ENCODE data around the gene TNFRSF12A. TPM values are rescaled to one million over a fixed set of nuclear protein-coding genes. Genes with fewer than 3 reads are reported as not detected.
A peak's percentile ranks its signal among the peaks of the same experiment; 100 is the strongest.

Gene TNFRSF12A
- total RNA-seq, 1 experiment from 2014 or later = 709 TPM

- DNase-seq (ENCODE audit: low spot score) = no peak
Observed at GRCh38 chr16:3010510-3010909, 9.7 kb upstream of the TNFRSF12A start.

- peak; percentile 33 for DNase-seq (ENCODE audit: low spot score)
Observed at GRCh38 chr16:3012246-3012645, 7.9 kb upstream of the TNFRSF12A start.

GRCh38 chr16:3012828-3013420 lies 7.2 kb upstream of the TNFRSF12A start, which contains the start of gene CLDN9:
TSS of gene CLDN9 (plus strand) at chr16:3012923. CDS start at chr16:3013363, 440 bp downstream.
- DNase-seq (ENCODE audit: low spot score) = peak; percentile 71

- peak; percentile 20 for DNase-seq (ENCODE audit: low spot score)
Observed at GRCh38 chr16:3013491-3013951, 6.6 kb upstream of the TNFRSF12A start.

- no peak for DNase-seq (ENCODE audit: low spot score)
Observed at GRCh38 chr16:3013998-3014690, 6.0 kb upstream of the TNFRSF12A start.

GRCh38 chr16:3014971-3015370 lies 5.2 kb upstream of the TNFRSF12A start:
- DNase-seq (ENCODE audit: low spot score) = no peak

- DNase-seq (ENCODE audit: low spot score) = no peak
Observed at GRCh38 chr16:3015865-3016521, 4.2 kb upstream of the TNFRSF12A start.

- no peak for DNase-seq (ENCODE audit: low spot score)
Observed at GRCh38 chr16:3017344-3017743, 2.8 kb upstream of the TNFRSF12A start.

GRCh38 chr16:3017794-3018506 lies 2.2 kb upstream of the TNFRSF12A start, which contains the start of gene CLDN6:
TSS of gene CLDN6 (minus strand) at chr16:3018183. CDS start at chr16:3016021, 2,162 bp downstream.
- peak; percentile 9 for DNase-seq (ENCODE audit: low spot score)

GRCh38 chr16:3019594-3020246 lies 448 bp upstream of the TNFRSF12A start:
- no peak for DNase-seq (ENCODE audit: low spot score)

- DNase-seq (ENCODE audit: low spot score) = peak; percentile 92
Observed at GRCh38 chr16:3020604-3021448, 658 bp downstream of the TNFRSF12A start.

GRCh38 chr16:3021449-3022207 lies 1.5 kb downstream of the TNFRSF12A start:
- DNase-seq (ENCODE audit: low spot score) = peak; percentile 84

GRCh38 chr16:3022208-3022683 lies 2.1 kb downstream of the TNFRSF12A start:
- peak; percentile 89 for DNase-seq (ENCODE audit: low spot score)

- DNase-seq (ENCODE audit: low spot score) = no peak
Observed at GRCh38 chr16:3022684-3023414, 2.7 kb downstream of the TNFRSF12A start.

- peak; percentile 85 for DNase-seq (ENCODE audit: low spot score)
Observed at GRCh38 chr16:3023415-3023668, 3.2 kb downstream of the TNFRSF12A start.

- peak; percentile 99 for DNase-seq (ENCODE audit: low spot score)
Observed at GRCh38 chr16:3023669-3024478, 3.7 kb downstream of the TNFRSF12A start, which contains the start of the genes HCFC1R1 and THOC6. TSS of gene HCFC1R1 (minus strand) at chr16:3023942. CDS start at chr16:3023941, 1 bp downstream. TSS of gene THOC6 (plus strand) at chr16:3024035. CDS start at chr16:3024327, 292 bp downstream.

- DNase-seq (ENCODE audit: low spot score) = no peak
Observed at GRCh38 chr16:3025032-3026002, 5.1 kb downstream of the TNFRSF12A start.
